ENCODE measurements around the gene KIAA0513.

The KIAA0513 gene, protein sequence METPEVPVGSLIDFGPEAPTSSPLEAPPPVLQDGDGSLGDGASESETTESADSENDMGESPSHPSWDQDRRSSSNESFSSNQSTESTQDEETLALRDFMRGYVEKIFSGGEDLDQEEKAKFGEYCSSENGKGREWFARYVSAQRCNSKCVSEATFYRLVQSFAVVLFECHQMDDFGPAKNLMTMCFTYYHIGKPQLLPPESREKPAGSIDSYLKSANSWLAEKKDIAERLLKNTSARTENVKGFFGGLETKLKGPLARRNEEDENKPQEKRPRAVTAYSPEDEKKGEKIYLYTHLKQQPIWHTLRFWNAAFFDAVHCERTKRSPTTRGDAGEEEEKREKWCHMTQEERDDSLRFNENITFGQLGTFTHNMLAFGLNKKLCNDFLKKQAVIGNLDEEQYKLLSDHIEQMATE

DNA sequence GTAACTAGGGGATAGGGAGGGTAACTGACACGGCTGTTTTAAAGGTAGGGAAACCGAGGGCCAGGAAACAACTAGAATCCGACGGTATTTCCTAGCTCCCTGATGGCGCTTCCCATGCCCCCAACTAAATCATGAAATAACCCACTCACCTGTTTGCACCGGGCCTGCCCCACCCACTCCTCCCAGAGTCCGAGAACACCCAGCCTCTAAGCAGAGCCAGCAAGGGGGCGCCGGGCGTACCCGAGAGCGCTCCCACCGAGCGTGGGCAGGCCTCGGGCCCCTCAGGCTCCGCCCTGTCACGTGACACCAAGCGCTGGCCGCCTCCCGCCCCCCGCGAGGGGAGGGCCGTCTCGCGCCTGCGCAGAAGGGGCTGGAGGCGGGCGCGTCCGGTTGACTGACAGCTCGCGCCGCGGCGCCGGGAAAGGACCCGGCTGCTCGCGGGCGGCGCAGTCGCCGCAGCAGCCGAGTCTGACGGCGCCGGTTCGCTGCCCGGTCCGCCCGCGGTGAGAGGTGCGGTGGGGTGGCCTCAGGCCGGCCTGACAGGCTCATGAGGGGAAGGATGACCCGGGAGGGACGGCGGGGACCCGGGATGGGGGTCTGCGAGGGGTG lies at the start of gene KIAA0513:
TSS of gene KIAA0513 (plus strand) at position 447 of the 609 bp plus-strand sequence. CDS start 39,277 bp downstream, outside the sequence.
- peak; percentile 96 for DNase-seq

DNA sequence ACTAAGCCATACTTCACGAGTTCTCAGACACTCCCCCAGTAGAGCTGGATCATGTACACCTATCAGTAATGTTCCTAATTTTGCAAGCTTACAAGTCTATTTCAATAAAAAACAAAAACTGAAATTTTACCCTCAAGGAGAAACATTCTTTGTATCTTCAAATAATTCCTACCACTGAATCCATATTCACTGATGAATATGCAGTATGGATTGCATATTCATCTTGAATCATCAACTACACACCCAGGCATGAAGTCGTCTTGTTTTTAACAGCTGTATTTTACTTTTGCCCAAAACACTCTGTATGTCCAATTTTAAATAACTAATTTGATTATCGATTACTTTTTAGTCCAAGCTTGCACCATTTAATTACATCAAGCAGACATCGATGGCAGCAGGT lies 48.1 kb upstream of the KIAA0513 start:
- DNase-seq, result no peak

DNA sequence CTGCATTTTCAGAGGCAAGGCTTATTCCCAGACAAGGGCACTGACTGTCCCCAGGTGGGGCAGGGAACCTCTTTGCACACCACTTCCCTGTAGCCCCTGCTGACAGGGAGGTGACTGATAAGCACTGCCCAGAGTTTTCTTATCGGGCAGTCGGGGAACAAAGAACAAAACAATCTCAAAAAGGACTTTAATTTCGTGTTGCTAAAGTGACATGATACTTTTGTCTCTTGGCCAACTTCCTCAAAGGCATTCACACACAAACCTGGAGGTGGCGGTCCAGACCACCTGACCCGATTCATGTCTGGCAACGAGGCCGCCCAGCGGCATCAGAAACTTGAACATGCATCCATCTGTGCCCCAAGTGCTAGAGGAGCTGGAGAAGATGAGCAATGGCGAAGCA lies 45.2 kb upstream of the KIAA0513 start:
- no peak for DNase-seq

DNA sequence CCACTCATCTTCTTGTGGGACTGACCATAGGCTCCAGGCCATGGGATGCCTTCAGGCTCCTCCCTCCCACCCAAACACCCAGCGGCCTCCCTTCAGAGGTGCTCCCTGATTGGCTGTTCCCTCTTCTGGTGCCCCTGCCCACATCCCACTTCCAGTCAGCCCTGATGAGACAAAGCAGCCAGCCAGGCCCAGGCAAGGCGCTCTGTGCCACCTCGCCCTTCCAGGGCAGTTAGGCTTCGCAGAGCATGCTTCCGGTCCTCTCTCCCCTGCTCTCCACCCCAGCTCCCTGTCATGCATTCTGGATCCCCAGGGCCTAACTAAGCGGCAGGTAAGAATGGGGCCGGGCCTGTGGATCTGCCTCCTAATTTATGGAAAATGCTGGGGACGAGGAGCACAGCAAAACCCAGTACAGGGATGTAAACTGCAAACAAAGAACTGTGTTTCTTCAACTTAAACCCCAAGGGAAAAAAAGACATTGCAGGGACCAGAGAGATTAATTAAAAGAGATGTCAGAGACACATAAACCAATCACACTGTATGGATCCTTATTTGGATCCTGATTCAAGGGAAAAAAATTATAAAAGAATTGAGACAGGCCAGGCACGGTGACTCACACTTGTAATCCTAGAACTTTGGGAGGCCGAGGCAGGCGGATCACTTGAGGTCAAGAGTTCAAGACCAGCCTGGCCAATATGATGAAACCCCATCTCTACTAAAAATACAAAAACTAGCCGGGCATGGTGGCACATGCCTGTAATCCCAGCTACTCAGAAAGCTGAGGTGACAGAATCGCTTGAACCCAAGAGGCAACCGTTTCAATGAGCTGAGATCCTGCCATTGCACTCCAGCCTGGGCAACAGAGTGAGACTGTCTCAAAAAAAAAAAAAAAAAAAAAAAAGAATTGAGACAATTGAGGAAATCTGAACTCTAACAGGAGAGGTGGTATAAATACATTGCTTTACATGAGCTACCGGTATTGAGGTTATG lies 42.2 kb upstream of the KIAA0513 start:
- DNase-seq, result no peak

DNA sequence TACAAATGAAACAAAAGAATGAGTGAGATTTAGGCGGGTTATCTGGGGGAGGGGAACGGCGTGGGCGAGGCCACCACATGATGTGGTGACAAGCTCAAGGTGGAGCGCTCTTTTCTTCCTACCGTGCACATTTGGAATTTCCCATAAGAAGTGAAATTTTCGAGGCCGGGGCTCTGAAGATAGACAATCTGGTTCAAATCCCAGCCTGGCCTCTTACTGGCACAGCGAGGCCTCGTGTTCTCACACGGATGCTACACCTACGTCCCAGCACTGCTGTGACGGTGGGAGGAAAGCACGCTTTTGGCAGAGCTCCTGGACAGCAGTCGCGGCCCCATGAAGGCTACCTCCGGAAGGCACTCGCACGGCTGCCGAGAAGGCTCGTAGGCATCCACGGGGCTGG lies 41.5 kb upstream of the KIAA0513 start:
- DNase-seq, result no peak

DNA sequence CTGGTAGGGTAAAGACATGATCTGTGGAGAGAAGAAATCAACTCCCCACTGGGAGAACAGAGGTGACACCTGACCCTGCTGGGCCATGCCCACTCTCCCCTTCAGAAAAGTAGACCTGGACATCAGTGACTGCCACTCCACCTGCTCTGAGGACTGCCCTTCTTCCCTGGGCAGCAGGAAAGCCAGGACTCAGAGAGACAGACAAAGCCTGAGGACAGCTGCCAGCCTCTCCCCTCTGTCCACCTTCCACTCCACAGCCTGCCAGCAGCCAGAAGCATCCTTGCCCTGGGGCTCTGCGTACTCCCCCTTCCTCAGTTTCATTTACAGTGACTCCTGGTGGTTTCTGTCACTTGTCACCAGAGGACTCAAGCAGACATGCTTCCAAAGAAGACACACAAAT lies 40.7 kb upstream of the KIAA0513 start:
- DNase-seq, result no peak

DNA sequence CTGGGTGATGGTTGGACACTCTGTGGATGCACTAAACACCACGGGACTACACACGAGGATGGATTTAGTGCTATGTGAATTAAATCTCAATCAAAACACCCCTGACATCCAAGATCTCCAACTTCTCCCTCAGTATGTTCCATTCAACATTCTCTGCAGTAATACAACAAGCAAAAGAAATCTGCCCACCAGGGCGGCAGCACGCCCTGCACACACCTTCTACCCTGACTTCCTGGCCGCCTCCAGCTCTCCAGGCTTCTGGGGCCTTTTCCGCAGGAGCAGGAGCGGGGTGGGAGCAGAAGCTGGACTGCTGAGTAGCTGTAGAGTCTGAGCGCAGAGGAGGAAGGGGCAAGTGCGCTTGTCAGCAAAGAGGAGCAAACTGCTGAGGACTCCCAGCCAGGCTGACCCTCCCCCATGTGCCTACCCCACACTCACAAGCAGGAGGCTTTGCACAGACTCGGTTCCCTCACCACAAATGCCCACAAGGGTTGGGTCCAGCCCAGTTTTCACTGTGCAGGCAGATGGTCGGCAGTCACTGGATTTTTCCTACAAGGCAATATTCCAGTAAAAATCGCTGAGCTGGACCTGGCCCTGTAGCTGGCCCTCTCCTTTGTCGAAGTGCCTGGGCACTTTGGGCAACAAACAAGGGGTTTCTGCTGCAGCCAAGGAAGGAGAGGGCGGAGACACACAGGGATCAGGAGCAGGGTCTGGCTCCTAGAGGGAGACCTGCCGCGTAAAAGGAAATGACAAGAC lies 39.1 kb upstream of the KIAA0513 start:
- DNase-seq, result no peak

DNA sequence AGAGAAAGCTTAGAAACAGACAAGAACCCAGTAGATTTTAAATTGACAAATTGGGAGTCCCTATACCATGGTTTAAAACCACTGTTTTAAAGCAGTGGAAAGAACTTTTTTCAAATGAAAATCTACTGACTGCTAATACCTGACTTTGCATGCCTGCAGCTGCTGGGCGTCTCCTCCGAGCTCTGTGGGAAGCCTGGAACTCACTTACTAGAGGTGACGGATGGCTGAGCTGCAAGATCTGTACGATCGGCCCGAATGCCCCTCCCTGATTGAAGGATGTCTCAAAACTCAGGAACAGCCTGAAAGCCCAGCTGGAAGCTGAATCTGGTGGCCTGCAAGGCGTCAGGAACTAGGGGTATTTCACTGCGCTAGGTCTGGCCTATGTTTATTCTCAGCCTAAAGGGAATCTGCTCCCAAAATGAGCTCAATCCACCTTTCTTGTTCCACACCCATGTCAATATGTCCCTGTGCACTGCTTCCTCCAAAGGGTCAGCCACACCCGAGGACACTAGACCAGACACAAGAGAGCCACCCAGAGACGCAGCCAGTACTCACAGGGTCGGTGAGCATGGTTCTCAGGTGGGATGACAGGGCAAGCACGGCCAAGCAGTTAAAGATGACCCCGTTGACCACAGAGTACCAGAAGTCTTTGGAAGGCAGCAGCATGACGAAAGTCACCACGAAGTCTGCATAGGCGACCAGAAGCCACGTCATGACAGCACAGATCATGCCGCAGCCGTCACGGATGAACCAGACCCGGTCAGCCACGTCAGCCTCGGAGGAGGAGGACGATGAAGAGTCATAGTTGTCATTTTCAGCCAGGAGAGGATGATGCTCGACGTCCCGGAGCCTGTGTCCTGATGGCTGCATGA lies 37.6 kb upstream of the KIAA0513 start:
- DNase-seq, result no peak

DNA sequence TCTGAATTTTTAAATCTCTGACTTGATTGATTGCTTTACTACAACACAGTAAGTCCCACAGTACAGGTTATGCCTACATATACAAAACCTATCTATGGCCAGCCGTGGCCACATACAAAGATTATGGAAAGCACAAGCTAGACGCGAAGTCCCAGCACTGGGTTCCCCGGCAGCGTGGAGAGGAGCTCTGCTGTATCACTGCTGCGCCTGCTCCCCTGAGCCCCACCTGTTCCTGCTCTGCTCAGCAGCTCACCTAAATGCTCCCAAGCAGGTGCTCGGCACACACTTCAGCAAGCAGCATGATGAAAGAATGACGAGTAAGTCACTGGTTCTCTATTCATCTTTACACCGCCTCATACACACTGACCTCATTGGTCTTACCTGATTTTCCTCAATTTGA lies 36.8 kb upstream of the KIAA0513 start:
- DNase-seq, result no peak

DNA sequence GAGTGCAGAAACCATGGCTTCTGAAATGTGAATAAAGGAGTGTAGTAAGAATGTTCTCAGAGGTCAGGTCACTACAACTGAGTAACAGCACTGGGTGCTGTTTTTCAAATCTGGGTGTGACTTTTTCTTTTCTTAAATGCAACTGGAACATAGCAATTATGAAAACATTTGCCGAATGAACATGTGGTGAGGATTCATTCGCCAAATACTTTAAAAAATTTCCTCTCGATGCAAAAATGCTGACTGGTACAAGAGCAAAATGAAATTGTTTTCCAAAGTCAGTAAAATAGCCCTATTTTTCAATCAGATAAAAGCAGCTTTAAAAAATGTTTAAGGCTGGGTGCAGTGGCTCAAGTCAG lies 34.9 kb upstream of the KIAA0513 start:
- DNase-seq, result no peak

DNA sequence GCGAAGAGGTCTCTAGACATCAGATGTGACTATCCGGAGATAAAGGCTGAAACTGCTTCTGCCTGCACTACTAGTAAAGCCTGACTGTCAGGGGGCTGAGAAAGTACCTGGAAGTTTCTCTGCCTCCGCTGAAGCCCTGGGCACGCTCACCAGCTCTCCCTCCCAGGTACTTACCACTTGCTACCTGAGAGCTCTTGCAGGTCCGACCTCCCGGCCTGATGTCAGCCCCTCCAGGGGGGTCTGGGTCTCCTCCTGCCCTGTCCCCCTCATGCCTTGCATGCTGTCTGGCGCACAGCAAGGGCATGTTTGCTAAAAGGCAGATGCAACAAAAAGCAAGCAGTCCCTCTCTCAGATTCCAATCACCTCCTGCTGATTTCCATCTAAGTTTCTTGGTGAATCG lies 33.7 kb upstream of the KIAA0513 start:
- no peak for DNase-seq

DNA sequence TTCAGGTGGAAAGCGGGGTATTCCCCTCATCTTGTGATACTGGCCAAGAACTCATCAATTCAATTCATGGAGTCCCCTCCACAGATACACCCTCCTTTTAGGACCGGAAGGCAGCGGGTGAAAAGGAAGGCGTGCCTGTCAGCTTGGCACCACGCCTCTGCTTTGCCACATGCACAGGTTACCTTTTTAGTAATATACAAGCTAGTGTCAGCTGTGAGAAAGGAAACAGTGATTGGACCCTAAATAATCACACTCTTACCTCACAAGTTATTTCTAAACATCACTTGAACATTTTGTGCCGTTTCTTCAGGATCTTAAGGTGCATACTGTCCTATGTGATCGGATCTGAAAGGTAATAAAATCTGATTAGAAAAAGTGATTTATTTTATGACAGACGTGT lies 31.9 kb upstream of the KIAA0513 start:
- peak; percentile 51 for DNase-seq

DNA sequence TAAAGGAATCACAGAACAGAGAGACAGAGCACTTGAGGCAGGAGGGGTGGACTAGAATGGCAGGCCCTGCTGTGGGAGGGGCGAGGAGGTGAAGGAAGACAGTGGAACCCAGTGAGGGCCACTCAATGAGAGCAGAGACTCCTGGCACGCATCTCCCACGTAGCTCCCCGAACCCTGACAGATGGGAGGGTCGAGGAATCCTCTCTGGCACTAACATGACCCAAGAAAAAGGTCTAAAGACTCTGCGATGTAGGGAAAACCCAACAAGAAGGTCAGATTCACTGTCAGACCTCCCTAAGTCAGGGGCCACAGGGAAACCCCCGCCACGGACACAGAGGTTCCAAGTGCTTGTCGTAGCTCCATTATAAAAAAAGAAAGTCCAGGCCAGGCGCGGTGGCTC lies 31.2 kb upstream of the KIAA0513 start:
- no peak for DNase-seq

DNA sequence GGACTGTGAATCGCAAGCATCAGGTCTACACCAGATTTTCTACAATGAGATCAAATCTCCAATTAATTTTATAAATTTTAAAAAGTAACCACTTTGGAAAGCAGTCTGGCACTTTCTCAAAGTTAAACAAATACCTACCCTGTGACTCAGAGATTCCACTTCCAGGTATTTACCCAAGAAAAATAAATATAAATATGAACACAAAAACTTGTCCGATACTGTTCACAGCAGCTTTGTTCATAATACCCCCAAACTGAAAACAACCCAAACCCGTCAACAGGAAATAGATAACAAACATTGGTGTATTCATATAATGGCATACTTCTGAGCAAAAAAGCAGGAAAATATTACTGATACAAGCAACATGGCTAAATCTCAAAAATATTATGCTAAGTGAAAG lies 28.4 kb upstream of the KIAA0513 start:
- DNase-seq, result no peak

DNA sequence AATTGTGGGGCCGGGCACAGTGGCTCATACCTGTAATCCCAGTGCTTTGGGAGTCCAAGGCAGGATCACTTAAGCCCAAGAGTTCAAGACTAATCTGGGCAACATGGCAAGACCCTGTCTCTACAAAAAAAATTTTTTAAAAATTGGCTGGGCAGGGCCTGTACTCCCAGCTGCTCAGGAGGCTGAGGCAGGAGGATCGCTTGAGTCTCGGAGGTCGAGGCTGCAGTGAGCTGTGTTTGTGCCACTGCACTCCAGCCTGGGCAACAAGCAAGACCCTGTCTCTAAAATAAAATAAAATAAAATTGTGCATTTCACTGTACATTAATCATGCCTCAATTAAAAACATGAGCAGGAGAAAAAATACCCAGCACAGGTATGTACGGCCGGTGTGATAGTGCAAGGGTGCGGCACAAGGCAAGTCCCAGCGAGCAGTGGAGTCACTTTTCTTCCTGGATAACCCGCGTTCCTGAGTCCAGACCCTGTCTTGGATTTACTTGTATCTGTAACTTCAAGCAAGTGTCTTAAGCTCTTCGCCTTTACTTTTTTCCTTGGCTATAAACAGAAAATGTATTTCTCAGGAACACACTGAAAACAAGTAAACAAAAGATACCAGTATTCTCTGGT lies 27.6 kb upstream of the KIAA0513 start:
- DNase-seq, result no peak

DNA sequence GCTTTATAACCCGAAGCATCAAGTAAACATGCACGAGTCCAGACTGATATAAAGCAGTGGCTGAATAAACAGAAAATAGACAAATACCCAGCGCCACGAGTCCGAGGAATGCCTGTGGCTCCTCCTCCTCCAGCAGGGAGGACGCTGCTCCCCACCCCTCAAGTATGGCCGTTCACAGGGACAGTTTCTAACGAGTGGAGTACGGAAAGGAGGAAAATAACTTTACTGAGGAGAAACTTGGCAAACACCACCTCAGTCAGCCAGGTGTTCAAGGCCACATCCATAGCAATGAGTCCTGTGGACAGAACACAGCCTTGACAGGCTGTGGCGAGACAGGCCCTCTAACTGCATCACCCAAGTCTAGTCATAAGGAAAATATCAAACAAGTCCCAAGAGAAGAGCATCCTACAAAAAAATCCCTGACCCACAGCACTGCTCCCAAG lies 25.5 kb upstream of the KIAA0513 start:
- DNase-seq, result no peak

DNA sequence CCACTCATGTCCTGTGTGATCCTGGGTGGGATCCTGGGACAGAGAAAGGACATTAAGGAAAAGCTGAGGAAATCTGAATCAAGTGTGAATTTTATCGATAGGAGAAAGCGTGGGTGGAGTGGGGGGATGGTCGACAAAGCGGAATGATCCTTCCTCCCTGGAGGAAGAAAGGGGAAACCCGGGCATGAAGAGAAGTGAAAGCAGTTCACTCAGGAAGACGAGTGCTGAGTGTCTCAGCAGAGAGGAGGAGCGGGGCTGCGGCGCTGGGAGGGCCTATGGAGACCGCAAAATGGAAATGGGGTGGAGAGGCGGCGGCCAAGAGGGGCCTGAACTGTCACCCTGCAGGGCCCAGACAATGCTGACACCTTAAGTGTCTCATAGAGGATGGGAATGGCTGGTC lies 25.0 kb upstream of the KIAA0513 start:
- no peak for DNase-seq

DNA sequence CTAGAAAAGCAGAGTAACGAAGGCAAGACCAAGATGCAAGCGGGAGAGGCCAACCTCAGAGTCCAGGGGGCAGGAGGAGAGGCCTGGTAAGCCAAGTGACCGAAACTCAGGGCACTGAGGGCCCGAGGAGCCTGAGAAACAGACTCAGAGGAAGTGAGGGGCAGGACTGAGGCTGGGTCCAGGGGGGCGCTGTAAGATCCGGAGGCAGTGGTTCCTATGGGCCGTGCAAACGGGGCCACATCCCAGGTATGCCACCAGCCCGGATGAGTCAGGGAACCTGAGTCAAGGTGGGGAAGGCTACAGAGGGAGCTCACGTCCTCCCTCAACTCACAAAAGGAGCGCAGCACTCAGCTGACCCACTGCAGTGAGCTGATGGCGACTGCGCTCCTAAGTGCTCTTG lies 24.5 kb upstream of the KIAA0513 start:
- no peak for DNase-seq

DNA sequence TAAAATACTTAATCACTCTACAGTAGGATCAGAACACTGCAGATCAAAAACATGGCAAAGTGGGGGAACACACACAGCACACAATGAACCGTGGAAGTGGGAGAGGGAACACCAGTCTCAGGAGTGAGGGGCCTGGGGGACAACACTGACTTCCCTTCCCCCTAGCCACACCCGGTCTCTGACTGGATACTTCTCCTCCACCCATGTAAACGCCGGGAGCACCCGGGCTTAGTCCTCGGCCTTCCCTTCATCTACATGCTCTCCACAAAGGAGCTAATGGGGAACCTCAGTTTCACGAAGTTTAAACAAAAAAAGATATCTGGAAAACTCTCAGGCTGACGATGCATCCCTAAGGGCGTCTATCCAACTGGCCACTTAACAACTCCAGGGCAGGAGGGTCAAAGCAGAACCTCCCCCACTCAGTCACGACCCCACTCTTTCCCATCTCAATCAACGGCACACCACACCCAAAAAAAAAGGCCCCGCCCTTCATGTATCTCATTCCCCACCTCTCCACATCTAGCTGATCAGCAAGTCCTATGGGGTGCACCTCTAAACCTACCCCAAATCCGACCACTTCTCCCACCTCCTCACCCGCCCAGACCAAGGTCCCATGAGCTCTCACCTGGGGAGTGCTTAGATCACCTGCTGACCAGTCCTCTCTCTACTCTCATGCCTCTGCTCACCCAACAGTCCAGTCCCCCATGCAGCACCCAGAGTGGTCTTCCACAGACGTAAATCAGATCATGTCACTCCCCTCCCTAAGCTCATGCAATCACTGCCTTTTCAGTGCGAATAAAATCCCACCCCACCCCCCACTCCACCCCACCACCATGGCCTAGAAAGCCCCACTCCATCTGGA lies 23.6 kb upstream of the KIAA0513 start:
- DNase-seq, result no peak

DNA sequence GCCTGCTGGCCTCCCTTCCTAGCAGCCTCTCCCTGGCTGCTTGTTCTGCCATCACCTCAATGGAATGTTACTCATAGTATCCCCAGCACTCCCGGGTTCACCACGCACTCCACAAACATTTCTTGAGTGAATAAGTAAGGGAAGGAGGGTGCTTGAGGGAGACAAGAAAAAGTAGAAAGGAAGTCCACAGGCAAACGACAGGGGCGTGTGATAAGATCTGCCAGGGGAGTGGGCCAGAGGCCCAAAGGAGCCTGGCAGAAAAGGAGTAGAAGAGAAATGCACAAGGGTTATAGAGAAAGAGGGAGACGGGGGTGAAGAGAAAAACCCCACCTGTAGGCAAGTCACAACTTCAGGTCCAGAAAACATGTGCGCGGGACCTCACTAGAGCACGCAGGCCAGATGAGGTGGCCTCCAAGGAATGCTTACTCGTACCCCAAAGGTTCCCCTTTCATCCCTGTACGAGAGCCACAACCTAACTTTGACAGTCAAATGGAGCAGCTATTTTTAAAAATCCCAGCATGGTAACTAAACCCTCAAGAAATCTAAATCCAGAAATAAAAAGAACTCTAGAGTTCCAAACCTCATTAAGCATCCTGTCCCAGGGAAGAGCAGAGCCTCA lies 22.9 kb upstream of the KIAA0513 start:
- no peak for DNase-seq

All from CD4-positive, alpha-beta T cell treated with Interleukin-10 for 1 hour (primary cell).